ENCODE measurements around the gene CLIC1.

DNA sequence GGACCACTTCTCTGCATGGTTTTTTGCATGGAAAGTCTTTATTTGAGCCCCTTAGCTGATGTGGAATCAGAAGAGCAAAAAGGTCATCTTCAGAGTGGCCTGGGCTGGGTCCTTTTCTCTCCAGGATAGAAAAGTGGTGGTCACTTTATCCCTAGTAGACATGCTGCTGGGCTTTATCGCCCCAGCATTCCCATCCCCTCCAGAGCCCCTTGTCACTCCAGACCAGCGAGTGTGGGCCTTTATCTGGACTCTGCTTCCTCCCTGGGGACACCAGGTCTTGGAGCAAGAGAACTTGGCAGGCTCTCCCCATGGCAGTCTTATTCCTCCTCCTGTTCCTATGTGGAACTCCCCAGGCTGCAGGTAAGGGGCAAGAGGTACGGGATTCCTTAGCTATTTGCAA, 29.7 kb downstream of the CLIC1 start, which contains the start of gene LY6G6F:
- TF ChIP-seq, protein P1, sequence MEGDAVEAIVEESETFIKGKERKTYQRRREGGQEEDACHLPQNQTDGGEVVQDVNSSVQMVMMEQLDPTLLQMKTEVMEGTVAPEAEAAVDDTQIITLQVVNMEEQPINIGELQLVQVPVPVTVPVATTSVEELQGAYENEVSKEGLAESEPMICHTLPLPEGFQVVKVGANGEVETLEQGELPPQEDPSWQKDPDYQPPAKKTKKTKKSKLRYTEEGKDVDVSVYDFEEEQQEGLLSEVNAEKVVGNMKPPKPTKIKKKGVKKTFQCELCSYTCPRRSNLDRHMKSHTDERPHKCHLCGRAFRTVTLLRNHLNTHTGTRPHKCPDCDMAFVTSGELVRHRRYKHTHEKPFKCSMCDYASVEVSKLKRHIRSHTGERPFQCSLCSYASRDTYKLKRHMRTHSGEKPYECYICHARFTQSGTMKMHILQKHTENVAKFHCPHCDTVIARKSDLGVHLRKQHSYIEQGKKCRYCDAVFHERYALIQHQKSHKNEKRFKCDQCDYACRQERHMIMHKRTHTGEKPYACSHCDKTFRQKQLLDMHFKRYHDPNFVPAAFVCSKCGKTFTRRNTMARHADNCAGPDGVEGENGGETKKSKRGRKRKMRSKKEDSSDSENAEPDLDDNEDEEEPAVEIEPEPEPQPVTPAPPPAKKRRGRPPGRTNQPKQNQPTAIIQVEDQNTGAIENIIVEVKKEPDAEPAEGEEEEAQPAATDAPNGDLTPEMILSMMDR (IDR thresholded peaks at IDR 0.05): no peak
- no peak for TF ChIP-seq POLR2A (IDR thresholded peaks at IDR 0.05)
- no peak for TF ChIP-seq EP300 (IDR thresholded peaks at IDR 0.05)
